T-helper 1 cell treated with Interleukin-12 subunit alpha and Interleukin-12 subunit beta and Interleukin-4 antibody, amounts not matched to agents 30 μg/mL and 1 μg/mL, for 36 hours (primary cell): ENCODE data around the gene PTPRM.

Experiments used
- H3K27ac Mint-ChIP-seq: one replicate; pipeline ENCODE4 v1.8.0; 2021; ENCODE audit warnings: mild to moderate bottlenecking, mixed read lengths
- H3K27me3 Mint-ChIP-seq: one replicate; pipeline ENCODE4 v1.8.0; 2021; ENCODE audit warnings: low read depth, mixed read lengths
- H3K36me3 Mint-ChIP-seq: one replicate; pipeline ENCODE4 v1.8.0; 2021; ENCODE audit warnings: low read depth, mixed read lengths
- H3K4me1 Mint-ChIP-seq: one replicate; pipeline ENCODE4 v1.8.0; 2021; ENCODE audit warnings: low read depth, mixed read lengths
- H3K4me3 Mint-ChIP-seq: one replicate; pipeline ENCODE4 v1.8.0; 2021; ENCODE audit warnings: mild to moderate bottlenecking, moderate library complexity, mixed read lengths
- H3K9me3 Mint-ChIP-seq: one replicate; pipeline ENCODE4 v1.8.0; 2021; ENCODE audit warnings: mixed read lengths

Gene PTPRM

GRCh38 chr18:7557973-7558372 lies 9.1 kb upstream of the PTPRM start:
- no peak overlapping the region for H3K4me3 Mint-ChIP-seq
- no peaks in the 10 kb centered on the region for H3K9me3 Mint-ChIP-seq
- H3K27me3 Mint-ChIP-seq = peaks cover 5% of the 10 kb centered on the region
- no peaks in the 10 kb centered on the region for H3K36me3 Mint-ChIP-seq
- H3K27ac Mint-ChIP-seq = no peak overlapping the region
- H3K4me1 Mint-ChIP-seq = no peaks in the 10 kb centered on the region

- H3K27me3 Mint-ChIP-seq = peaks cover 6% of the 10 kb centered on the region
- H3K9me3 Mint-ChIP-seq = no peaks in the 10 kb centered on the region
- no peaks in the 10 kb centered on the region for H3K36me3 Mint-ChIP-seq
- H3K27ac Mint-ChIP-seq = no peak overlapping the region
- H3K4me1 Mint-ChIP-seq = no peaks in the 10 kb centered on the region
- H3K4me3 Mint-ChIP-seq = no peak overlapping the region
Measured at GRCh38 chr18:7558769-7559168, 8.3 kb upstream of the PTPRM start.

GRCh38 chr18:7559709-7560319 lies 7.3 kb upstream of the PTPRM start:
- no peaks in the 10 kb centered on the region for H3K9me3 Mint-ChIP-seq
- no peak overlapping the region for H3K27ac Mint-ChIP-seq
- peaks cover 15% of the 10 kb centered on the region for H3K27me3 Mint-ChIP-seq
- H3K4me1 Mint-ChIP-seq = no peaks in the 10 kb centered on the region
- H3K36me3 Mint-ChIP-seq = no peaks in the 10 kb centered on the region
- H3K4me3 Mint-ChIP-seq = no peak overlapping the region

- no peak overlapping the region for H3K27ac Mint-ChIP-seq
- H3K36me3 Mint-ChIP-seq = no peaks in the 10 kb centered on the region
- H3K9me3 Mint-ChIP-seq = no peaks in the 10 kb centered on the region
Measured at GRCh38 chr18:7561909-7562460, 5.1 kb upstream of the PTPRM start.

GRCh38 chr18:7562491-7562890 lies 4.6 kb upstream of the PTPRM start:
- H3K36me3 Mint-ChIP-seq = no peaks in the 10 kb centered on the region
- H3K4me3 Mint-ChIP-seq = no peak overlapping the region
- H3K27me3 Mint-ChIP-seq = peaks cover 31% of the 10 kb centered on the region
- no peaks in the 10 kb centered on the region for H3K9me3 Mint-ChIP-seq
- no peaks in the 10 kb centered on the region for H3K4me1 Mint-ChIP-seq
- H3K27ac Mint-ChIP-seq = no peak overlapping the region

More at GRCh38 chr18:7561909-7562460, 5.1 kb upstream of the PTPRM start:
- peaks cover 31% of the 10 kb centered on the region for H3K27me3 Mint-ChIP-seq
- H3K4me1 Mint-ChIP-seq = no peaks in the 10 kb centered on the region
- H3K4me3 Mint-ChIP-seq = no peak overlapping the region

- Mint-ChIP-seq H3K36me3 (no peaks in the 10 kb centered on the region), H3K4me3 (peak overlapping the region; percentile 5), H3K4me1 (no peaks in the 10 kb centered on the region), H3K27ac (no peak overlapping the region), H3K9me3 (no peaks in the 10 kb centered on the region), H3K27me3 (peaks cover 53% of the 10 kb centered on the region)
Measured at GRCh38 chr18:7565677-7566076, 1.4 kb upstream of the PTPRM start.

GRCh38 chr18:7566244-7566566 lies 911 bp upstream of the PTPRM start:
- no peaks in the 10 kb centered on the region for H3K9me3 Mint-ChIP-seq
- H3K4me1 Mint-ChIP-seq = no peaks in the 10 kb centered on the region
- no peak overlapping the region for H3K4me3 Mint-ChIP-seq
- no peak overlapping the region for H3K27ac Mint-ChIP-seq
- H3K36me3 Mint-ChIP-seq = no peaks in the 10 kb centered on the region
- peaks cover 58% of the 10 kb centered on the region for H3K27me3 Mint-ChIP-seq

- Mint-ChIP-seq H3K36me3 (no peaks in the 10 kb centered on the region), H3K4me3 (no peak overlapping the region)
Measured at GRCh38 chr18:7567474-7568425, 634 bp downstream of the PTPRM start.

GRCh38 chr18:7568426-7568825 lies 1.3 kb downstream of the PTPRM start:
- Mint-ChIP-seq H3K4me1 (peaks cover 3% of the 10 kb centered on the region), H3K9me3 (no peaks in the 10 kb centered on the region), H3K4me3 (no peak overlapping the region), H3K27ac (no peak overlapping the region), H3K27me3 (peaks cover 58% of the 10 kb centered on the region), H3K36me3 (no peaks in the 10 kb centered on the region)

More at GRCh38 chr18:7567474-7568425, 634 bp downstream of the PTPRM start:
- no peak overlapping the region for H3K27ac Mint-ChIP-seq
- H3K27me3 Mint-ChIP-seq = peaks cover 58% of the 10 kb centered on the region
- H3K4me1 Mint-ChIP-seq = peaks cover under 1% of the 10 kb centered on the region
- H3K9me3 Mint-ChIP-seq = no peaks in the 10 kb centered on the region

- H3K4me3 Mint-ChIP-seq = no peak overlapping the region
- no peak overlapping the region for H3K27ac Mint-ChIP-seq
- H3K4me1 Mint-ChIP-seq = peaks cover 3% of the 10 kb centered on the region
- no peaks in the 10 kb centered on the region for H3K9me3 Mint-ChIP-seq
- H3K27me3 Mint-ChIP-seq = peaks cover 33% of the 10 kb centered on the region
- no peaks in the 10 kb centered on the region for H3K36me3 Mint-ChIP-seq
Measured at GRCh38 chr18:7571626-7572025, 4.5 kb downstream of the PTPRM start.

- Mint-ChIP-seq H3K9me3 (no peaks in the 10 kb centered on the region), H3K27ac (no peak overlapping the region), H3K4me3 (no peak overlapping the region), H3K36me3 (no peaks in the 10 kb centered on the region), H3K4me1 (peaks cover 3% of the 10 kb centered on the region), H3K27me3 (peaks cover 33% of the 10 kb centered on the region)
Measured at GRCh38 chr18:7572822-7573221, 5.7 kb downstream of the PTPRM start.

- H3K9me3 Mint-ChIP-seq = no peaks in the 10 kb centered on the region
- H3K4me3 Mint-ChIP-seq = no peak overlapping the region
- H3K27me3 Mint-ChIP-seq = peaks cover 12% of the 10 kb centered on the region
Measured at GRCh38 chr18:7575465-7576028, 8.4 kb downstream of the PTPRM start.

GRCh38 chr18:7576077-7576476 lies 9.0 kb downstream of the PTPRM start:
- H3K36me3 Mint-ChIP-seq = no peaks in the 10 kb centered on the region
- peaks cover 7% of the 10 kb centered on the region for H3K27me3 Mint-ChIP-seq
- no peak overlapping the region for H3K4me3 Mint-ChIP-seq
- H3K9me3 Mint-ChIP-seq = no peaks in the 10 kb centered on the region
- no peak overlapping the region for H3K27ac Mint-ChIP-seq
- H3K4me1 Mint-ChIP-seq = peaks cover 3% of the 10 kb centered on the region

More at GRCh38 chr18:7575465-7576028, 8.4 kb downstream of the PTPRM start:
- no peak overlapping the region for H3K27ac Mint-ChIP-seq
- no peaks in the 10 kb centered on the region for H3K36me3 Mint-ChIP-seq
- H3K4me1 Mint-ChIP-seq = peaks cover 3% of the 10 kb centered on the region

GRCh38 chr18:7576685-7577084 lies 9.6 kb downstream of the PTPRM start:
- Mint-ChIP-seq H3K27me3 (peaks cover under 1% of the 10 kb centered on the region), H3K36me3 (no peaks in the 10 kb centered on the region), H3K4me1 (peaks cover 3% of the 10 kb centered on the region), H3K27ac (no peak overlapping the region), H3K4me3 (no peak overlapping the region), H3K9me3 (no peaks in the 10 kb centered on the region)
